ENCODE results near the gene ARMC6. TPM values are rescaled to one million over a fixed set of nuclear protein-coding genes. Genes with fewer than 3 reads are reported as not detected.

ARMC6 gene
- total RNA-seq, 2 experiments from 2014 or later, result 63.9 to 104 TPM

DNA sequence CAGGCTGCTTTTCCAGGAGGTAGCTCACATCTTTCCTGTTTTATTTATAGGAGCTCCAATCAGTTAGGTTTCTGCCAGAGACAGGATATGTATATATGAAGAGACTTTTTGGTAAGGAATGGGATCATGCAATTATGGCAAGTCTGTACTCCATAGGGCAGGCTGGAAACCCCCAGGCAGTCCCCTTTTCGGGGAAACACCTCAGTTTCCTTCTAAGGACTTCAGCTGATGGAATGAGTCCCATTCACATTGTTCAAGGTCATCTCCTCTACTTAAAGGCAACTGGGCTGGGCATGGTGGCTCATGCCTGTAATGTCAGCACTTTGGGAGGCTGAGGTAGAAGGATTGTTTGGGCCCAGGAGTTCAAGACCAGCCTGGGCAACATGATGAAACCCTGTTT is 19.5 kb downstream of the ARMC6 start:
- ChIA-PET POLR2A (interaction anchor here (0.6 kb wide), 1 partner anchor 105 kb away, joined by 3 read pairs; no protein-coding TSS in a partner anchor), CTCF (ENCODE audit: unreplicated experiment) (no interaction called here)
- intact Hi-C loops (cut with micrococcal nuclease; ENCODE audit: unreplicated experiment), result loop anchor here (1.0 kb wide), 2 partner anchors 86 to 122 kb away; no protein-coding TSS in a partner anchor
- H3K36me3 ChIP-seq (ENCODE audit: insufficient read depth, low read length), result peaks cover 93% of the 10 kb centered on the region
- no peak overlapping the region for H2AFZ ChIP-seq (ENCODE audit: low read length)
- H3K27ac ChIP-seq (ENCODE audit: low read depth, low read length, poor library complexity, severe bottlenecking), result no peak overlapping the region
- no peaks in the 10 kb centered on the region for H3K9me3 ChIP-seq (ENCODE audit: low read length)
- no peaks in the 10 kb centered on the region for H3K79me2 ChIP-seq (ENCODE audit: insufficient read depth, low read depth, low read length)
- no peak overlapping the region for H3K4me2 ChIP-seq (ENCODE audit: low read length)
- no peak for TF ChIP-seq EZH2phosphoT487 (IDR thresholded peaks at IDR 0.05; ENCODE audit: borderline replicate concordance, low read depth, low read length)
- TF ChIP-seq, protein P1, sequence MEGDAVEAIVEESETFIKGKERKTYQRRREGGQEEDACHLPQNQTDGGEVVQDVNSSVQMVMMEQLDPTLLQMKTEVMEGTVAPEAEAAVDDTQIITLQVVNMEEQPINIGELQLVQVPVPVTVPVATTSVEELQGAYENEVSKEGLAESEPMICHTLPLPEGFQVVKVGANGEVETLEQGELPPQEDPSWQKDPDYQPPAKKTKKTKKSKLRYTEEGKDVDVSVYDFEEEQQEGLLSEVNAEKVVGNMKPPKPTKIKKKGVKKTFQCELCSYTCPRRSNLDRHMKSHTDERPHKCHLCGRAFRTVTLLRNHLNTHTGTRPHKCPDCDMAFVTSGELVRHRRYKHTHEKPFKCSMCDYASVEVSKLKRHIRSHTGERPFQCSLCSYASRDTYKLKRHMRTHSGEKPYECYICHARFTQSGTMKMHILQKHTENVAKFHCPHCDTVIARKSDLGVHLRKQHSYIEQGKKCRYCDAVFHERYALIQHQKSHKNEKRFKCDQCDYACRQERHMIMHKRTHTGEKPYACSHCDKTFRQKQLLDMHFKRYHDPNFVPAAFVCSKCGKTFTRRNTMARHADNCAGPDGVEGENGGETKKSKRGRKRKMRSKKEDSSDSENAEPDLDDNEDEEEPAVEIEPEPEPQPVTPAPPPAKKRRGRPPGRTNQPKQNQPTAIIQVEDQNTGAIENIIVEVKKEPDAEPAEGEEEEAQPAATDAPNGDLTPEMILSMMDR (conservative IDR thresholded peaks at IDR 0.05; ENCODE audit: low read length), result no peak
- BruUV-seq (replicated peaks), result no TSS peak
- H3K4me1 ChIP-seq (ENCODE audit: insufficient read depth, low read length, poor library complexity, severe bottlenecking), result no peaks in the 10 kb centered on the region
- DNase-seq (ENCODE audit: low spot score), result no peak
- no peaks in the 10 kb centered on the region for H3K9me2 ChIP-seq (ENCODE audit: insufficient read depth, low read length)
- no peak overlapping the region for H3K4me3 ChIP-seq (ENCODE audit: low read depth, low read length, poor library complexity, severe bottlenecking)
- H4K20me1 ChIP-seq (ENCODE audit: insufficient read depth, low read length), result no peaks in the 10 kb centered on the region

DNA sequence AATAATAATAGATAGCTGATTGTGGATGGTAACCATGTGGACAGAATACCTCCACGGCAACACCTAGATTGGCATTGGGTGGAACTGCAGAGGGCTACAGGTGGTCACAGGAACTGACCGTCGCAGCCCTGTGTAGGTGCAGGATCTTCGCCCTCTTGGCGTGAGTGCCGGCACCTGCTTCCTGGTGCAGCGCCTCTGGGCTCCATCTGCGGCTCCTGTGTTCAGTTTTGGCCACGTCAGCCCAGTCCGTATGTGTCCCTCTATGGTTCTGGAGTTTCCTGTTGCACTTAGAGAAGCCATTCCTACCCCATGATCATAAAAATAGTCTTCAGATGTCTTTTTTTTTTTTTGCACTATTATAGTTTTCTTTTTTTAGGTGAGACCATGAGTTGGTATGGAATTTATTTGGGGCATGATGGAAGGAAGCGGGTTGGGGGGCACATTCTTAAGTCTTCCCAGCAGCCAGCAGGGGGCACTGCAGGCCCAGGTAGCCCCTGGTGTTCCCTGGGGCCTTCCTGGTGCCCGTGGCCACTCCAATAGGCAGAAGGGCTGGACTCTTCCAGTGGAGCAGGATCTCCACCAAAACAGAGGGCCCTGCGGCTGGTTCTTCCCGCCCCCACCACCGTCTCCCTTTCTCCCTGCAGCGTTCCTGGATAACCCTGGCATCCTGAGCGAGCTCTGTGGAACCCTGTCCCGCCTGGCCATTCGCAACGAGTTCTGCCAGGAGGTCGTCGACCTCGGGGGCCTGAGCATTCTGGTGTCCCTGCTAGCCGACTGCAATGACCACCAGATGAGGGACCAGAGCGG is 20.3 kb downstream of the ARMC6 start:
- Histone ChIP-seq H3K4me1 (ENCODE audit: insufficient read depth, low read length, poor library complexity, severe bottlenecking) (no peaks in the 10 kb centered on the region), H3K9me2 (ENCODE audit: insufficient read depth, low read length) (no peaks in the 10 kb centered on the region), H4K20me1 (ENCODE audit: insufficient read depth, low read length) (no peaks in the 10 kb centered on the region), H3K27ac (ENCODE audit: low read depth, low read length, poor library complexity, severe bottlenecking) (no peak overlapping the region), H3K79me2 (ENCODE audit: insufficient read depth, low read depth, low read length) (no peaks in the 10 kb centered on the region), H3K9me3 (ENCODE audit: low read length) (no peaks in the 10 kb centered on the region), H2AFZ (ENCODE audit: low read length) (no peak overlapping the region), H3K36me3 (ENCODE audit: insufficient read depth, low read length) (peaks cover 94% of the 10 kb centered on the region), H3K4me2 (ENCODE audit: low read length) (no peak overlapping the region), H3K4me3 (ENCODE audit: low read depth, low read length, poor library complexity, severe bottlenecking) (no peak overlapping the region)
- DNase-seq (ENCODE audit: low spot score), result peak; percentile 69
- TF ChIP-seq, protein P1 (conservative IDR thresholded peaks at IDR 0.05; ENCODE audit: low read length), result peak; percentile 87
- no peak for TF ChIP-seq EZH2phosphoT487 (IDR thresholded peaks at IDR 0.05; ENCODE audit: borderline replicate concordance, low read depth, low read length)
- CTCF ChIA-PET (ENCODE audit: unreplicated experiment), result no interaction called here
- BruUV-seq (replicated peaks), result no TSS peak
- POLR2A ChIA-PET, result no interaction called here
- intact Hi-C loops (cut with micrococcal nuclease; ENCODE audit: unreplicated experiment), result loop anchor here (1.0 kb wide), 2 partner anchors 86 to 122 kb away; no protein-coding TSS in a partner anchor

Data from OCI-LY7 (cell line).